ENCODE measurements around the gene ZDHHC7.

The ZDHHC7 gene

DNA sequence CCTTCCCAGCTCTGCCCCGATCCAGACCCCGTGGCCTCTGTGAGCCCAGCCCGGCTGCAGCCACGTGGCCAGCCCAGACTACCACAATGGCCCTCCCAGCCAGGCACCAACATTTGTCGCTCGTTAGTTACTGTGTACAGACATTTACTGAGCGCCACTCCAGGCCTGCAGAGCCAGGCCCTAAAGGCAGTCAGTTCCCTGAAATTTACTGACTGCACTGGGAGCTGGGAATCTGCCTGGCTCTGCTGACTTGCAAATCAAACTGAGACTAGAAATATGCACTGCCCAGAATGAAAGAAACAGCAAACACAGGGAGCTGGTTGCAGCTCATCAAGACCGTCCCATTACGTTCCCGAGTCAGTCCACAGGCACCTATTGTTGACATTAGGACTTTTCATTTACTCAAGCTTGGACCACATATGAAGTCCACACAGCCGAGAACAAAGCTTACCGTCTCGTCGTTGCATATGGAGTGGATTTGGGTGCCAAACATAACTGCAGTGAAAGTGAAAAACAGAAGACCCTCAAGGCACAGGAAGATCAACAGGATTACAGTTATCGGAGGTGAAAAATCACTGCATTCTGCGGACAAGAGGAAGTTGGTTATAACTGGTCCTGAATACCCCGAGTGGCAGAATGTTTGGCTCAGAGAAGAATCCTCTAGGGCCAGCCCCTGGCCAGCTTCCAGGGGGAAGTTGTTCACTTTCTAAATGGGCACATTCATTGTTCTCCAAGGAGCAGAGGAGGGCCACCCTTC lies 34.5 kb downstream of the ZDHHC7 start:
- no peaks in the 10 kb centered on the region for H3K9me3 ChIP-seq
- TF ChIP-seq, protein P1, sequence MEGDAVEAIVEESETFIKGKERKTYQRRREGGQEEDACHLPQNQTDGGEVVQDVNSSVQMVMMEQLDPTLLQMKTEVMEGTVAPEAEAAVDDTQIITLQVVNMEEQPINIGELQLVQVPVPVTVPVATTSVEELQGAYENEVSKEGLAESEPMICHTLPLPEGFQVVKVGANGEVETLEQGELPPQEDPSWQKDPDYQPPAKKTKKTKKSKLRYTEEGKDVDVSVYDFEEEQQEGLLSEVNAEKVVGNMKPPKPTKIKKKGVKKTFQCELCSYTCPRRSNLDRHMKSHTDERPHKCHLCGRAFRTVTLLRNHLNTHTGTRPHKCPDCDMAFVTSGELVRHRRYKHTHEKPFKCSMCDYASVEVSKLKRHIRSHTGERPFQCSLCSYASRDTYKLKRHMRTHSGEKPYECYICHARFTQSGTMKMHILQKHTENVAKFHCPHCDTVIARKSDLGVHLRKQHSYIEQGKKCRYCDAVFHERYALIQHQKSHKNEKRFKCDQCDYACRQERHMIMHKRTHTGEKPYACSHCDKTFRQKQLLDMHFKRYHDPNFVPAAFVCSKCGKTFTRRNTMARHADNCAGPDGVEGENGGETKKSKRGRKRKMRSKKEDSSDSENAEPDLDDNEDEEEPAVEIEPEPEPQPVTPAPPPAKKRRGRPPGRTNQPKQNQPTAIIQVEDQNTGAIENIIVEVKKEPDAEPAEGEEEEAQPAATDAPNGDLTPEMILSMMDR (IDR thresholded peaks at IDR 0.05), result no peak
- H3K4me3 ChIP-seq (ENCODE audit: low read depth in 1 of 2, low read length in 1 of 2), result no peak overlapping the region
- H3K27ac ChIP-seq, result peak overlapping the region; percentile 2
- peaks cover 2 to 3% of the 10 kb centered on the region in 2 experiments for H3K4me1 ChIP-seq (ENCODE audit: control insufficient read depth in 1 of 2, insufficient read depth in 1 of 2, low read depth in 1 of 2, low read length in 1 of 2)
- peaks cover 81% of the 10 kb centered on the region for H3K36me3 ChIP-seq
- no peaks in the 10 kb centered on the region for H3K27me3 ChIP-seq

DNA sequence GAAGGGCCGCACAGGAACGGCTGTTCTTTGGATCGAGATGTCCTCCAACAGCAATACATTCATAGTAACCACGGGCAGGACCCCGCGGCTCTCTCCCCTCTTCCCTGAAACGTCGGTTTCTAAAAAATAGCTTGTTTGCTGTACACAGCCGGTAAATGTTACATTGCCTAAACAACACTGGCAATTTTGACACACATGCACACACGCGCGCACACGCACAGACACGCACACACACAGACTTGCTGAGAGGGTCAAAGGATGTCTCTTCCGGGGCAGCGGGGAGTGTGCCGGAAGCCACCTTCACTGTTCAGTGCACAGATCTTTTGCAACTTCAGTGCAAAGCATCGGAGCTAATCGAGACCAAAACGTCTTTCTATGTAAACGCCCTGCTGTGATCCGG lies 35.8 kb downstream of the ZDHHC7 start:
- Histone ChIP-seq H3K9me3 (no peaks in the 10 kb centered on the region), H3K27ac (no peak overlapping the region), H3K4me1 (ENCODE audit: control insufficient read depth in 1 of 2, insufficient read depth in 1 of 2, low read depth in 1 of 2, low read length in 1 of 2) (peaks cover 2 to 4% of the 10 kb centered on the region in 2 experiments), H3K36me3 (peaks cover 68% of the 10 kb centered on the region), H3K4me3 (ENCODE audit: low read depth in 1 of 2, low read length in 1 of 2) (no peak overlapping the region), H3K27me3 (no peaks in the 10 kb centered on the region)
- TF ChIP-seq, protein P1 (IDR thresholded peaks at IDR 0.05), result no peak

DNA sequence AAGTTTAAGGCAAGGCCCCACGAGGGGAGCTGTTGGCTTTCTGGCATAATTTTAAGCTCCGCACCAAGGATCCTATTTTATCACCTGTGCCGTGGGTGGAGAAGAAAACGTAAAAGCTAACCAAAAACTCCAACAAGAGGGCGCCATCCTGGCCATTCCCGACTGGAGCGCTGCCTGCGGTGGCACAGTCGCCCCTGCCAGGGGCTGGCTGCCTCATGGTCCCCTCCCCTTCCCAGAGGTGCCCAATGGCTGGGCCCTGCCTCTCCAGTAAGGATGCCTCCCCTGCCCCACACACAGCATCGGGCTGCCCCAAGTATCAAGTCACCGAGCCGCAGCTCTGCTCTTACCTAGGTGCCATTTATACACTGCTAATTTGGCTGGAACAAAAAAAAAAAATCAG lies 36.3 kb downstream of the ZDHHC7 start:
- H3K36me3 ChIP-seq, result peaks cover 63% of the 10 kb centered on the region
- no peak overlapping the region for H3K27ac ChIP-seq

DNA sequence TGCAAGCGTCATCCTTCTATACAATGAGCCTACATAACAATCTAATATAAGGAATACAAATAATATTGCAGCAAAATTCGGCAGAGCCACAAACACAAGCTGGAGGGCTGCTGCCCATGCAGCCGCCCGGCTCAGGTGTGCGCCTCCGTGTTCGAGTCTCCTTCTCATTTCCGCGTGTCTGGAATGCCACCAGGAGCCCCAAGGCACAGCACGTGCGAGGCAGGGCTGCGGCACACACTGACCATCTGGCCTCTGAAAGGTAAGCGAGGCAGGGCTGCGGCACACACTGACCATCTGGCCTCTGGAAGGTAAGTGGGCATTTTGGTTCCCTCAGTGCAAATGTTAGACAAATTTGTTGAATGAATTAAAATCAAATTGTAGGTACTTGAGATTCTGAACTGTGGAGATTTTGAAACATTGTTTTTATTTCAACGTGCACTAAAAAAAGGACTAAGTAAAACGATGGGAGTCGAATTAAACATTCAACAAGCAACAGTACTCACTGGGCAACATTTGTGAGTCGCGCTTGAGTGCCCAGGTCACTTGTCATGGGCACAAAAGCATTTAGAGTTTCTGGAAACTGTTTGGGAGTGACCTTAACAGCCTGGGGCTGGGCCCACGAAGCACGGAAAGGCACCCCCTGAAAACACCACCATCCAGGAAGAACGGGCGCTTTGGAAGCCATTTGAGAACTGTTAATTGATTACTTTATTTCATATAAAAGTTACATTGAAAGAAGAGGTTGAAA lies 37.4 kb downstream of the ZDHHC7 start:
- TF ChIP-seq, protein P1 (IDR thresholded peaks at IDR 0.05), result no peak
- Histone ChIP-seq H3K4me3 (ENCODE audit: low read depth in 1 of 2, low read length in 1 of 2) (no peak overlapping the region), H3K27me3 (peaks cover 9% of the 10 kb centered on the region), H3K36me3 (peaks cover 55% of the 10 kb centered on the region), H3K9me3 (no peaks in the 10 kb centered on the region), H3K27ac (peak overlapping the region; percentile 12), H3K4me1 (ENCODE audit: control insufficient read depth in 1 of 2, insufficient read depth in 1 of 2, low read depth in 1 of 2, low read length in 1 of 2) (peaks cover 6 to 7% of the 10 kb centered on the region in 2 experiments)

More for the DNA sequence above, 36.3 kb downstream of the ZDHHC7 start:
- Histone ChIP-seq H3K4me3 (ENCODE audit: low read depth in 1 of 2, low read length in 1 of 2) (no peak overlapping the region), H3K9me3 (no peaks in the 10 kb centered on the region), H3K4me1 (ENCODE audit: control insufficient read depth in 1 of 2, insufficient read depth in 1 of 2, low read depth in 1 of 2, low read length in 1 of 2) (peaks cover 6 to 7% of the 10 kb centered on the region in 2 experiments), H3K27me3 (no peaks in the 10 kb centered on the region)
- TF ChIP-seq, protein P1 (IDR thresholded peaks at IDR 0.05), result no peak

DNA sequence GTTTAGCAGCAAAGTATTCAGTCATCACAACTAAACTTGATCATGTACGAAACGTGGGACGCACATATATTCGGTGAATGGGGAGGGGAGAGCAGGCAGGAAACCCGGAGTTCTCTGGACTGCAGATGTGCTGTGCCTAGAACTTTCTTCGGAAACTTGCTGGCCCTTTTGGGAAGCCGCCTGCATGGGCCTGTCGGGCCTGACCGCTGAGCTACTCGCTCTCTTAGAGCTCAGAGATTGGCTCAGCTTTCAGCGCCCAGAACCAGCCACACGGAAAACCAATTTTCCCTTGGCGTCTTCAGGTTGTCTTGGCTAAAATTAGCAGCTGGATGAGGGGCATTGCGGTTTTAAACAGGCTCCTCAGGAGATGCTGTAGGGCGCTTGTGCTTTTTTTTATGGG lies 38.1 kb downstream of the ZDHHC7 start:
- Histone ChIP-seq H3K36me3 (peaks cover 49% of the 10 kb centered on the region), H3K4me3 (ENCODE audit: low read depth in 1 of 2, low read length in 1 of 2) (no peak overlapping the region), H3K27ac (no peak overlapping the region), H3K27me3 (peaks cover 9% of the 10 kb centered on the region), H3K4me1 (ENCODE audit: control insufficient read depth in 1 of 2, insufficient read depth in 1 of 2, low read depth in 1 of 2, low read length in 1 of 2) (peaks cover 6 to 7% of the 10 kb centered on the region in 2 experiments), H3K9me3 (no peaks in the 10 kb centered on the region)
- TF ChIP-seq, protein P1 (IDR thresholded peaks at IDR 0.05), result no peak
